Activated B cell treated with CpG ODN at 0.5 μM for 24 hours (primary cell): ENCODE measurements around the gene MED29. TPM values are rescaled to one million over a fixed set of nuclear protein-coding genes. Genes with fewer than 3 reads are reported as not detected.

Source experiments
- ATAC-seq: fragments of 200-7000 bp; cut with Tn5 transposase; one replicate; pipeline ENCODE4 v1.10.0; 2021; ENCODE audit warnings: low read depth, mild to moderate bottlenecking, moderate library complexity
- CTCF ChIA-PET: fragments of 350-600 bp; sonication (Branson Sonifier 250); formaldehyde crosslinking; loops from one replicate; lab custom pipeline; 2021; ENCODE audit warnings: antibody characterized with exemption; lab: Charles Lee
- POLR2A ChIA-PET: fragments of 350-600 bp; sonication (Branson Sonifier 250); formaldehyde crosslinking; loops from one replicate; lab custom pipeline; 2021; ENCODE audit warnings: antibody characterized with exemption; lab: Charles Lee
- DNase-seq: peaks from one replicate; pipeline ENCODE4 v3.0.0; 2022
- H3K27ac Mint-ChIP-seq: one replicate; pipeline ENCODE4 v1.8.0; 2020; ENCODE audit warnings: mixed read lengths
- H3K27me3 Mint-ChIP-seq: one replicate; pipeline ENCODE4 v1.8.0; 2021; ENCODE audit warnings: mixed read lengths
- H3K36me3 Mint-ChIP-seq: one replicate; pipeline ENCODE4 v1.8.0; 2021; ENCODE audit warnings: low read depth, mixed read lengths
- H3K4me1 Mint-ChIP-seq: one replicate; pipeline ENCODE4 v1.8.0; 2021; ENCODE audit warnings: mixed read lengths
- H3K4me3 Mint-ChIP-seq: one replicate; pipeline ENCODE4 v1.8.0; 2020; ENCODE audit warnings: mild to moderate bottlenecking, mixed read lengths
- H3K9me3 Mint-ChIP-seq: one replicate; pipeline ENCODE4 v1.8.0; 2020; ENCODE audit warnings: mixed read lengths
- CTCF ChIP-seq: fragments of 200-600 bp; IDR thresholded peaks from one replicate; pipeline ENCODE4 v1.8.0; 2022; ENCODE audit warnings: antibody characterized with exemption, mild to moderate bottlenecking
- intact Hi-C: fragments of 100-400 bp; cut with micrococcal nuclease; formaldehyde crosslinking; loops from one replicate; pipeline ENCODE4 v1.15.1; 2024
- total RNA-seq: library from RNA; stranded (reverse); gene quantifications from 2 replicates; pipeline ENCODE4 v1.2.3, GENCODE V29; 2022

MED29 gene
- total RNA-seq, 1 donor from 2014 or later, result 39.0 TPM

GRCh38 chr19:39410831-39411080 lies 19.6 kb downstream of the MED29 start:
- TF ChIP-seq CTCF, result no peak
- ChIA-PET CTCF (interaction anchor here (1.0 to 2.3 kb wide), 5 partner anchors 8 to 69 kb away, joined by 3 to 168 read pairs (median 15); partner anchors contain the start of genes MED29, PAF1 and SAMD4B), POLR2A (interaction anchor here (0.5 to 15.0 kb wide), 7 partner anchors 9 to 1048 kb away, joined by 6 to 285 read pairs (median 42); partner anchors contain the start of genes MED29, PAF1, RPS16 and SUPT5H)
- ATAC-seq (no peak), DNase-seq (no peak)
- peaks cover 4% of the 10 kb centered on the region for H3K27me3 Mint-ChIP-seq
- peaks cover 56% of the 10 kb centered on the region for H3K4me1 Mint-ChIP-seq
- H3K9me3 Mint-ChIP-seq, result no peaks in the 10 kb centered on the region
- H3K4me3 Mint-ChIP-seq, result peak overlapping the region; percentile 89
- H3K27ac Mint-ChIP-seq, result peak overlapping the region; percentile 98
- intact Hi-C loops, result loop anchor here (1.0 kb wide), 1 partner anchor 8 kb away; no protein-coding TSS in a partner anchor
- H3K36me3 Mint-ChIP-seq, result peaks cover 51% of the 10 kb centered on the region

- Mint-ChIP-seq H3K9me3 (no peaks in the 10 kb centered on the region), H3K36me3 (peaks cover 49% of the 10 kb centered on the region), H3K27ac (peak overlapping the region; percentile 98), H3K4me3 (peak overlapping the region; percentile 89), H3K4me1 (peaks cover 56% of the 10 kb centered on the region), H3K27me3 (peaks cover 4% of the 10 kb centered on the region)
- intact Hi-C loops, result no loop called here
- ATAC-seq (no peak), DNase-seq (peak; percentile 34)
- no peak for TF ChIP-seq CTCF
- ChIA-PET CTCF (interaction anchor here (0.7 to 2.3 kb wide), 11 partner anchors 8 to 289 kb away, joined by 3 to 168 read pairs (median 5); partner anchors contain the start of genes GMFG, MED29, PAF1 and RPS16), POLR2A (interaction anchor here (0.5 to 15.0 kb wide), 17 partner anchors 9 to 1048 kb away, joined by 3 to 285 read pairs (median 6); partner anchors contain the start of genes DYRK1B, GMFG, MED29 and PAF1)
Observed at GRCh38 chr19:39411081-39411831, 20.1 kb downstream of the MED29 start.

GRCh38 chr19:39411832-39412099 lies 20.6 kb downstream of the MED29 start:
- intact Hi-C loops, result loop anchor here (1.0 kb wide), 10 partner anchors 14 to 289 kb away; partner anchors contain the start of genes EID2B, MED29, PAF1 and SAMD4B
- Mint-ChIP-seq H3K9me3 (no peaks in the 10 kb centered on the region), H3K27ac (peak overlapping the region; percentile 98), H3K36me3 (peaks cover 50% of the 10 kb centered on the region), H3K4me1 (peaks cover 58% of the 10 kb centered on the region), H3K4me3 (peak overlapping the region; percentile 89), H3K27me3 (peaks cover 4% of the 10 kb centered on the region)
- DNase-seq, result peak; percentile 76
- peak; percentile 41 for ATAC-seq
- CTCF ChIA-PET, result interaction anchor here (0.7 to 2.3 kb wide), 11 partner anchors 9 to 289 kb away, joined by 3 to 168 read pairs (median 5); partner anchors contain the start of genes GMFG, MED29, PAF1 and RPS16
- TF ChIP-seq CTCF, result peak; percentile 66
- POLR2A ChIA-PET, result interaction anchor here (0.6 to 15.0 kb wide), 16 partner anchors 9 to 764 kb away, joined by 3 to 285 read pairs (median 6); partner anchors contain the start of genes DYRK1B, EID2B, GMFG and MED29

GRCh38 chr19:39412100-39412866 lies 21.1 kb downstream of the MED29 start, which contains the start of gene PLEKHG2:
Gene PLEKHG2, plus strand, starts transcription at chr19:39412669. Its CDS starts 1,418 bp downstream, at chr19:39414087.
- ChIA-PET POLR2A (interaction anchor here (0.6 to 15.0 kb wide), 17 partner anchors 8 to 764 kb away, joined by 3 to 285 read pairs (median 6); partner anchors contain the start of genes DYRK1B, EID2B, GMFG and LRFN1), CTCF (interaction anchor here (0.6 to 2.3 kb wide), 12 partner anchors 9 to 90 kb away, joined by 3 to 168 read pairs (median 4); partner anchors contain the start of genes GMFG, MED29, PAF1 and RPS16)
- Mint-ChIP-seq H3K27me3 (peaks cover 4% of the 10 kb centered on the region), H3K4me1 (peaks cover 59% of the 10 kb centered on the region), H3K4me3 (peak within 1 kb of the TSS; percentile 89), H3K9me3 (no peaks in the 10 kb centered on the region), H3K27ac (peak within 1 kb of the TSS; percentile 98), H3K36me3 (peaks cover 47% of the 10 kb centered on the region)
- TF ChIP-seq CTCF, result no peak
- intact Hi-C loops, result loop anchor here (1.0 kb wide), 10 partner anchors 15 to 290 kb away; partner anchors contain the start of genes EID2B, MED29, PAF1 and SAMD4B
- DNase-seq (peak; percentile 97), ATAC-seq (peak; percentile 59)
